ENCODE data around the gene MSANTD7.

The MSANTD7 gene

GRCh38 chr10:14880229-14880628, 42.1 kb downstream of the MSANTD7 start:
- DNase-seq (ENCODE audit: low read depth in 2 of 2): no peak

GRCh38 chr10:14884082-14884481, 46.0 kb downstream of the MSANTD7 start:
- no peak for DNase-seq (ENCODE audit: low read depth in 2 of 2)
